GM19467 (cell line): Measurements from ENCODE around the gene STPG2.
"Not testable (repeated sequence)": the region's sequence is repeated elsewhere in the genome, so short reads cannot be mapped to it uniquely, and the experiment has no call there.

ENCODE experiments used
- ATAC-seq: cut with Tn5 transposase; IDR thresholded peaks from one replicate; pipeline ENCODE4 v1.9.1; 2021; ENCODE audit warnings: mild to moderate bottlenecking, moderate library complexity; ENCODE audit not compliant: unreplicated experiment

The STPG2 gene

DNA sequence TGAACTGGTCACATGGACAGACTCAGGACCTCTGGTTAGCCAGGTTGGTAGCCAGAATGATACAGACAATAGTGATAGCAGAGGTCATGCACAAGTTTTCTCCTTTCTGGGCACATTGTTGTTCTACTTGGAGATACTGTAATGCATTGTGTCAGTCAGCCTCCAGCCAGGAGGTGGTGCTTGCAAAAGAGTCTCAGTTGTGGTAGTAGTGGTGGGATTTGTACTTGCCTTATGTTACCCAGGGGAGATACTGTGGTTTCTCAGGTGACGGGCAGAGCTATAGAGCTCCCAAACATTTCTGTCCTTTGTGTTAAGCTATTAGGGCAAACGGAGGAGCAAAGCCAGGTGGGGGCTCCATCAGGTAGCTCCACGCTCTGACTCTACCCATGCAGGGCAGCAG lies 190.5 kb downstream of the STPG2 start:
- ATAC-seq: no peak

DNA sequence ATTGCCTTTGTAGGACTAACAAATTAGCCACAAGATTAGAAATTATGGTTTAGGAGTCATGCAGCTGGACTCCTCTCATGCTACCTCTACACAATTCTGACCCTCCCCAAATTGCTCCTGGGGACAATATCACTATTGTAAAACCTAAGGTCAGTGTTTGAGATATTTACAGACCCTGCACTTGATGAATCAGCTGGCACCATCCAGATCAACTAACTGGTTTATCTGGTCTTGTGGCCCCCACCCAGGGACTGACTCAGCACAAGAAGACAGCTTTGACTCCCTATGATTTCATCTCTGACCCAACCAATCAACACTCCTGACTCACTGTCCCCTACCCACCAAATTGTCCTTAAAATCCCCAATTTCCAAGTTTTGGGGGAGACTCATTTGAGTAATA lies 192.4 kb downstream of the STPG2 start:
- ATAC-seq: no peak

DNA sequence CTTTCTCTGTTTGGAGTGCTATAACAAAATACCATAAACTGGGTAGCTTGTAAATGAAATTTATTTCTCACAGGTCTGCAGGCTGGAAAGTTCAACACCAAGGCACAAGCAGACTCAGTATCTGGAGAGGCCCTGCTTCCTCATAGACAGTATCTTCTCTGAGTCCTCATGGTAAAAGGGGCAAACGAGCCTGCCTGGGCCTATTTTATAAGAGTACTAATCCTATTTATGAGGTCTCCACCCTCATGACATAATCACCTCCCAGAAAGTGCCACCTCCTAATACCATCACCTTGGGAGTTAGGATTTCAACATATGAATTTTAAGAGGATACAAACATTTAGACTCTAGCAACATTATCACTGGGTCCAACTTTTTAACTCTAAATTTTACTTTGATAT lies 200.3 kb downstream of the STPG2 start:
- no peak for ATAC-seq

DNA sequence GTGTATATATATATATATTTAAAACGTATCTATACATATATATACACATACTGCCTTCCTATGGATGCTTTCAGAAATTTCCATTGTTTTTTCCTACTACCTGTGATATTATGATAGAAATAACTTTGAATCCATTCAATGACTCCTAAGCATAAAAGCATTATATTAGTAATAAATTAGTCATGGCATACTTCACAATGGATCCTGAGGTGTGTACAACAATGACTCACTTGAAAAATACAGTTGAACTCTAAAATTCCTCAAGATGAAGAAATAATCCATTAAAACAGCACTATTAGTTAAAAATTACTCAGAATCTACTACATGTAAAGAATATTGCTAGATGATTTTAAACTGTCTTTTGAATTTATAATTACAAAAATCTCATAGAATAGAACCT lies 201.1 kb downstream of the STPG2 start:
- no peak for ATAC-seq

DNA sequence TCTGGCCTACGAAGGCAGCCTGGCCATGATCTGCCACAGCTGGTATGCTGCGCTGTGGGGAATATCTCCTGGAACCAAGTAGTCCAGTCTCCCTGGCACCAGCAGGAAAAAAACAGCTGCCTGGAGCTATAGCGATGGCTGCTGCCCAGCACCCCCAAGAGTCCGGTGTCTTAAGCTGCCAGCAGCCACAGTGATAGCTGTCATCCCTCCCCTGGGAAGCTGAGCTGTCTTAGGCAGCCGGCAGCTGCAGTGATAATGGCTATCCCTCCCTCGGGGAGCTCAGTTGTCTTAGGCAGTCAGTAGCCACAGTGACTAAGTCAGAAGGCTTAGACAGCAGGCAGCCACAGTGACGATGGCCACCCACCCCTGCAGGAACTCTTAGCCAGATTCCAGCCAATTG lies 205.1 kb downstream of the STPG2 start:
- no peak for ATAC-seq

DNA sequence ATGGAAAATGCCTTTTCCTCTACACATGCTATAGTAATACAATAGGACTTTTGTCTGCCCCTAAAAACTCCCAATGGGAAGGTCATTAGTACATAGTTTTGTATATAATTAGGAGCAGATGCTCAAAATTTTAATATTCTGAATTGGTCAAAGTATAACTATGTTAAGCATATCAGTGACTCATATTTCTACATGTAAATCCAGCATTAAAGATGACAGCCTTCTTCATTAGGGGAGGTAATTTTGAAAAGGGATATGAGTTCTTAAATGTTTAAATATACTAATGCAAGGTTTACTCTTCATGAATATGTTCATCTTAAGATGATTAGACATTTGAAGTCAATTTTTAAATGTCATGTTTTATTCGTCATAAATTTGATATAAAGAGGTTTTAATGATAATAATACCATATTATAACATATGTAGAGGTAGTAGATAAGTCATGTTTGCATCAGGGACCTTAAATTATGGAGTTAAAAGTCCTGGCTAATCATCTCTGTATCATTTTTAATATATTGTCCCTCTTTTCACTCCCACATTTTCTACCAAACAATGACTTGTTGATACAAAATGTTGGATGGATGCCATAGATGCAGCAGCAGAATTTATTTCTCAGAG lies 218.8 kb downstream of the STPG2 start:
- no peak for ATAC-seq

DNA sequence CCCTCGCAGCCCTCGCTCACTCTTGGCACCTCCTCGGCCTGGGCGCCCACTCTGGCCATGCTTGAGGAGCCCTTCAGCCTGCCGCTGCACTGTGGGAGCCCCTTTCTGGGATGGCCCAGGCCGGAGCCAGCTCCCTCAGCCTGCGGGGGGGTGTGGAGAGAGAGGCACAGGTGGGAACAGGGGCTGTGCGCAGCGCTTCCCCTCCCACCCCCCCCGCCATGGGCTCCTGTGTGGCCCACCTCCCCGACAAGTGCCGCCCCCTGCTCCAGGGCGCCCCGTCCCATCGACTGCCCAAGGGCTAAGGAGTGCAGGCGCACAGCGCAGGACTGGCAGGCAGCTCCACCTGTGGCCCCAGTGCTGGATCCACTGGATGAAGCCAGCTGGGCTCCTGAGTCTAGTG lies 220.2 kb downstream of the STPG2 start:
- no peak for ATAC-seq

DNA sequence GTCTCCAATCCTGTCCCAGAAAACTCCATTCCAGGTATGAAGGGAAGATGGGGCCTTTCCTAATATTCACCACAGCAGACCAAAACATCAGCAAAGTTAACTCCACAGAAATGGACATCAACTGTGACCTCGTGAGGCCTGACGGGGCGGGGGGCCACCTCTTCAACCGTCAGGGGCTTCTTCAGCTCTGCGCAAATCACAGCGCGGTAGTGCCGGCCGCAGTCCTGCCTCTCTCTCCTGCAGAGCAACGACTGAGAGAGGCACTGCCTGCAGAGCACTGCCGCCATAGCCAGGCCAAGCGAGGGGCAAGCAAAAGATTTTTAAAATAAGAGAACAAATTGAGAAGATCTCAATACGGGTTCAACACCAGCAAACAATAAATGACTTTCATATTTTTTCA lies 226.2 kb downstream of the STPG2 start:
- no peak for ATAC-seq

DNA sequence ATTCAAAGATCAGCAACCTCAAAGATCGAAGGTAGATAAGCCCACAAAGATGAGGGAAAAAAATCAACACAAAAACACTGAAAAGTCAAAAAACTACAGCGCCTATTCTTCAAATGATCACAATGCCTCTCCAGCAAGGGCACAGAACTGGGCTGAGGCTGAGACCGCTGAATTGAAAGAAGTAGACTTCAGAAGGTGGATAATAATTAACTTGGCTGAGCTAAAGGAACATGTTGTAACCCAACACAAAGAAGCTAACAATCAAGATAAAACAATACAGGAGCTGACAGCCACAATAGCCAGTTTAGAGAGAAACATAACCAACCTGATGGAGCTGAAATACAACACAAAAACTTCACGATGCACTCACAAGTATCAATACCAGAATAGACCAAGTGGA lies 231.1 kb downstream of the STPG2 start:
- no peak for ATAC-seq

DNA sequence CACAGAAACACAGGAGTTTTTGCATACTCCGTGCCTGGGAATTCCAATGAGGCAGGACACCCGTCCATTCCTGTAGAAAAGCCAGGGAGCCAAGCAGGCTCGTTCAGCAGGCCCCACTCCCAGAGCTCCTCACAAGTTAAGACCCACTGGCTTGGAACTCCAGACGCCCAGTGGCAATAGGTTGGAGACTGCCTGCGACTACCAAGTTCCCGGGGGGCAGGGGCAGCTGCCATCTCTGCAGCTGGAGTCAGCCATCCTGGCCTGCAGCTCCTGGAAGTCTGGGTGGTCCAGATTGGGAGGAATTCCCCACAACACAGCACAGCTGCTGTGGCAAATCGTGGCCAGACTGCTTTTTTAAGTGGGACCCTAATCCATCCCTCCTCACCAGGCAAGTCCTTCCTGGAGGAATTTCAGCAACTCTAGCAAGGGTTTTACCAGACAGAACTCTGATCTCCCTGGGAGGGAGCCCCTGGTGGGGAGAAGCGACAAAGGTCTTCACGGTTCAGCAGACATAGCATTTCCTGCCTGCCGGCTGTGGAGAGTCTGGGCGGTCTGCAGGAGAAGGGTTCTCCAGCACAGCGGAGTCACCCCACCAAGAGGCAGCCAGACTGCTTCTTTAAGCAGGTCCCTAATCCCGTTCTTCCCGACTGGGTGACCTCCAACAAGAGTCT lies 231.9 kb downstream of the STPG2 start:
- ATAC-seq: no peak

DNA sequence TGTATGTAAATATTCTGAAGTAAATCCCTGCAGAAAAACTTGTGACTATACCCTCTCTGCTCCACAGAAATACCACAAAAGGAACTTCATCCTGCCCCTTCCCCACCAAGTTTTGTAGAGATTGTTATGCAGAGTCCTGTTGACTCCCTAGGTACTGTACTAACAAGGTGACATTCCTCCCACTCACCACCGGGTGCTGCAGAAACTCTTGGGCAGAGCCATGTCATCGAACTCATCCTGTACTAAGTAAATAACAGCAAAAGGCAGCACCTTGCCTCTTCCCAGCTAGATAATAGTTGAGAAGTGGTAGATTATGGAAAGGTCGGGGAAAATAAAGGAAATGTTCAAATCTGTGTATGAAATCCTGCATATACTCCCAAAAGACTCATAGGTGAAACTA lies 233.3 kb downstream of the STPG2 start:
- ATAC-seq: no peak

DNA sequence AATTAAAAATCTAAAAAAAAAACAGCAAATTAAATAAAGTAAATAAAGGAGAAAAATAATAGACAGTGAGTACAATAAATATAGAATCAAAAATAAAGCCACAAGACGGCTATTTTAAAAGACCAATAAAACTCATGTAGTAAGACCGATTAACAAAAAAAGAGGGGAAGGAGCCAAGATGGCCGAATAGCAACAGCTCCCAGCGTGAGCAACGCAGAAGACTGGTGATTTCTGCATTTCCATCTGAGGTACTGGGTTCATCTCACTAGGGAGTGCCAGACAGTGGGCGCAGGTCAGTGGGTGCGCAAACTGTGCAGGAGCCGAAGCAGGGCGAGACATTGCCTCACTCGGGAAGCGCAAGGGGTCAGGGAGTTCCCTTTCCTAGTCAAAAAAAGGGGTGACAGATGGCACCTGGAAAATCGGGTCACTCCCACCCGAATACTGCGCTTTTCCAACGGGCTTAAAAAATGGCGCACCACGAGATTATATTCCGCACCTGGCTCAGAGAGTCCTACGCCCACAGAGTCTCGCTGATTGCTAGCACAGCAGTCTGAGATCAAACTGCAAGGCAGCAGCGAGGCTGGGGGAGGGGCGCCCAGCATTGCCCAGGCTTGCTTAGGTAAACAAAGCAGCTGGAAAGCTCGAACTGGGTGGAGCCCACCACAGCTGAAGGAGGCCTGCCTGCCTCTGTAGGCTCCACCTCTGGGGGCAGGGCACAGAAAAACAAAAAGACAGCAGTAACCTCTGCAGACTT lies 239.7 kb downstream of the STPG2 start:
- ATAC-seq: not testable (repeated sequence)

DNA sequence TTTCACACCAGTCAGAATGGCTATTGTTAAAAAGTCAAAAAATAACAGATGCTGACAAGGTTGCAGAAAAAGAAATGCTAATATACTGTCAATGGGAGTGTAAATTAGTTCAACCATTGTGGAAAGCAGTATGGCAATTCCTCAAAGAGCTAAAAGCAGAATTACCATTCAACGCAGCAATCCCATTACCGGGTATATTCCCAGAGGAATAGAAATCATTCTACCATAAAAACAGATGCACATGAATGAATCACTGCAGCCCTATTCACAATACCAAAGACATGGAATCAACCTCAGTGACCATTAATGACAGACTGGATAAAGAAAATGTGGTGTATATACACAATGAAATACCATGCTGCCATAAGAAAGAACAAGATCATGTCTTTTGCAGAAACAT lies 243.0 kb downstream of the STPG2 start:
- ATAC-seq: no peak

DNA sequence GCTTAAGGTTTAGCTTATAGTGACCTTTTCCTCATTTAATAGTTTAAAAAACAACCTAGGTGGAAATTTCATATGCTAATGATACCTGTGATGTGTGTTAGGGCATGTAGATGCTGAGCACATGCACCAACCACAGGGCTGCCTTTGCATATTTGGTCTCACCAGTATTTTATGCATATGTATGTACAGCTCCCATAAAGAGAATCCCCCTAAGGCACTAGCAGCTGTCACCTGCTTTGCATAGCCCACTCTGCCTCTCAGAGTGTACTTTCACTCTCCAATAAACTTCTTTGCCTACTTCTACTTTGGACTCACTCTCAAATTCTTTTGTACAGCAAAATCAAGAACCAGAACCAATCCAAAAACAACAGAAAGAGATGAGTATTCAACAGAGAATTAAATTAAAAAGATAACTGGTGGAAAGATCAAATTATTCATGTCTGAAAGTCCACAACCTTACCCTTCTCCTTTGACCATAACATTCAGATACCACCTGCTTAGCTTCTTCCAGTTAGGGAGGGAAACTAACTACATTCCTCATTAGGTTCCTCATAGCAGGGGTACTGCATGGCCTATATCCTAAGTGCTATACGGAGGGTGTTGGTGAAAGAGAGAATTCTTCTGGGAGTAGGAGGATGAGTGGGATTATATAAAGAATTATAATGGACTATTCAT lies 250.5 kb downstream of the STPG2 start:
- ATAC-seq: no peak

DNA sequence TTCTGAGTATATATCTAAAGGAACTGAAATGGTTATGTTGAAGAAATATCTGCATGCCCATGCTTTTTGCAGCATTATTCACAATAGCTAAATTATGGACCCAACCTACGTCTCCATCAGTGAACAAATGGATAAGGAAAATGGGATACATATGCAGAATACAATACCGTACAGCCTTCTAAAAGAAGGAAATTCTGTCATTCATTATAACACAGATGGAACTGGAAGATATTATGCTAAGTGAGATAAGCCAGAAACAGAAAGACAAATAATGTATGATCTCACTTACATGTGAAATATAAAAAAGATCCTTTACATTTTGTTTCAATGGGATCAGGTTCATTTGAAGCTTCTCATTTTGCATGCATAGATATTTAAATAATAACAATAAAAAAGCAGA lies 263.3 kb downstream of the STPG2 start:
- no peak for ATAC-seq

DNA sequence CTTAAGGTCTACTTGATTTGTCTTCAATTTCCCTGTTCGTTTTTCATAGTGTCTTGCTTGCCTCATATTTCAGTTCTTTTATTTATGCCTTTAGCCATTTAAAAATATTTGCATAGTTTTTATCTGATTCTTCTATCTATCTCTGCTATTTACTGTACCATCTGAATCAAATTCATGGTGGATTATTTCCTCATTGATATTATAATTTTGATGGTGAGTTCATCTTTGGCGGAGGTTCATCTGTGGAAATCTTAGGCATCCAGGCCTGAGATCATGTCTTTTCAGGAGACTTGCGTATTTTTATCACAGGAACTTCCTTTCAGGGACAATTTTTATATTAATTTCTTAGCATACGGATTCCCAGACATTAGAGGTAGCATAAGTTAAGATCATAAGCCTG lies 275.2 kb downstream of the STPG2 start:
- ATAC-seq: no peak

DNA sequence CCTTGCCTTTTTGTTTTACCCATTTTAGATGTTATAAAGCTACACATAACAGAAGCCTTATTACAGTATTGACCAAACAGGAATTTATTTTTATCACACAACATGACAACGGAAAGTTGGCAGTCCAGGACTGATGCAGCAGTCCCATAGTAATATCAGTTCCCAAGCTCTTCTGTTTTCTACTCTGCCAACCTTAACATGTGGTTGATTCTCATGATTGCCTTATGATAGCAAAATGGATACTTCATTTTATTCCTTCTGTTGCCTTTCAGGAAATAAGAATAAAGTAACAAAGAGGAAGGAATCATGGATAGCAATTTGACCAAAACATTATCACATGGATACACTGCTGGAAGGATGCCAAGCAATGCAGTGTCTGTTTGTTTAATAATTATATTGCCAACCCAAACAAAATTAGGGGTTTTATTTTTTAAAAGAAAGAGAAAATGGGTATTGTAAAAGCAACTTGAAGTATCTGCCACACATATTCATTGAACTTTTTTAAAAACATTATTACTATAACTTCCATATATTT lies 275.7 kb downstream of the STPG2 start:
- no peak for ATAC-seq

DNA sequence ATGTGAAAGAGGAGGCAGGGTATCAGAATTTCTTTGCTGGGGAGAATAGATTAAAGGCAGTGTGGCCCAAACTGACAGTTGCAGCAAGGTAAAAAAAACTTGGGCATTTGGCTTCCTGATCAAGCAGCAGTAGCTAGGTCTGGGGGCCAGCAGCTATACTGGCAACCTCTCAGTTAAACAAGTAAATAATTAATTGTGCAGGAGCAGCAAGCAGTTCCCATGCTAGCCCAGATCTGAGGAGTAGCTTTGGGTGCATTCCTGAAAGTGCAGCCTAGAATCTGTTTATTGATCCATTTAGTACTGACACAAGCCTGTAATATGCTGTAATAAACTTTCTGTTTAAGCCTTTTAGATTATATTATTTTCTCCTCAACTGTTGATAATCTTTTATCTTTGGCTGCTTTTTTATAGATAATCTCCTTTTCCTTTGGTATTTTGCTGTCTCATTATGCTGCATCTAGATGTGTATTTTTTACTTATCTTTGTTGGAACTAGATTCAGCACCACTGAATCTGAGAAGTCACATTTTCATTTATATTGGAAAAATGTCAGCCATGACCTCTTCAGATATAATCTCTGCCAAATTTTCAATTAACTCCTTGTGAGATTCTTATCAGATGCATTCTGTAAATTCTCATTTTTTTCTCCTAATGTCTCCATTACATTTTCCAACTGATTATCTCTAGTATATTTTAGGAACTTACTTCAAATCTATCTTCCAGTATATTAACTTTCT lies 276.3 kb downstream of the STPG2 start:
- ATAC-seq: no peak

DNA sequence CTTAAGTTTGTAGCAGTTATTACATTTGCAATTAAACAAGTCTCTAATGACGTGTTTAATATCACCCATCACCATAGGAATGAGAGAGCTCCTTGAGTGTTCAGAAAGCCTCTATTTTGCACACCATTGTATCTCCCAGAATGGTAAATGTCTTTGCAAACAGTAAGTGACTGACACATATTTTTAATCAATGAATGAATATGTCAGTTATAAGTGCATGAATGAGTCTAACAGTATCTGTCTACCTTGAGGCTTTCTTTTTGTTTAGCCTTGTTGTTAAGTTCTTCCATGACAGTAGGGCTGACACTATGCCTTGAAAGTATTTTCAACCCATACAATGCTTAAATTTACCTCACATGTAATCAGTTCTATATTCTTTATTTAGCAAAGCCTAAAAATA lies 292.2 kb downstream of the STPG2 start:
- no peak for ATAC-seq

DNA sequence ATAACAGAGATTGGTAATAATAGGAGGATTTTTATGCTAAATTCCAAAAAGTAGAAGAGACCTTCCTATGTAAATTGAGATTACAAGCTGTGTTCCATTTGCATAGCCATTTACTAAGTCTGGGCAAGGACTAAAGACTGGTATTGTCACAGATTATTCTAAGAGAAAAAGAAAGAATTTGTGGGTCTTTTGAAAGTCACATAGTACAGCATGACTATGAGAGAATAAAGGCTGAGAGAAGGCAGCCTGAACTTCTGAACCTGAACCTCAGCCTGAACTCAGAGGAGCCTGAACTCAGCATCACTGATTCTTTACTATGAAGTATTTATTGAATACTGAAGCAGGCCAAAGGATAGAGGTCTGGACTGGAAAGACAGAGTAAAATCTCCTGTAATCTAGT lies 297.5 kb downstream of the STPG2 start:
- ATAC-seq: no peak

DNA sequence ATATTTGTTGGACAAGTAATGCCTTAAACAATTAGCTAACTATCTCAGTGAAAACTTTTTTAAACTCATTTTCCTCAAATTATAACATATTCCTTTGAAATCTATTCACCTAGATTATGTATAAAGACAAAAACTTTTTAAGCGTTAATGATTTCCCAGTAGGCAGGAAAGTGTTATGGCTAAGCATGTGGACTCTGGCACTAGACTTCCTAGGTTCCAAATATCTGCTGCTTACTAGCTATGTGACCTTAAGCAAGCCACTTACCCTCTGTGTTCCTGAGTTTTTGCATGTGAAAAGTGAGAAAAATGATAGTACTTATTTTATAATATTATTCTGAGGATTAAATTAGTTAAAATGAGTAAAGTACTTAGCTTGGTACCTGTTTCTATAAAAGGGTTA lies 301.8 kb downstream of the STPG2 start:
- ATAC-seq: no peak
